ENCODE measurements around the gene KRT81. TPM values are rescaled to one million over a fixed set of nuclear protein-coding genes. Genes with fewer than 3 reads are reported as not detected.
"Not testable (repeated sequence)": the region's sequence is repeated elsewhere in the genome, so short reads cannot be mapped to it uniquely, and the experiment has no call there.

KRT81 gene
- total RNA-seq, 1 donor from 2014 or later = not detected

- Mint-ChIP-seq H3K4me3 (ENCODE audit: low read depth) (no peak overlapping the region), H3K9me3 (no peaks in the 10 kb centered on the region), H3K27ac (no peak overlapping the region), H3K4me1 (ENCODE audit: low read depth) (peaks cover 21% of the 10 kb centered on the region), H3K36me3 (ENCODE audit: low read depth) (peaks cover 8% of the 10 kb centered on the region), H3K27me3 (ENCODE audit: low read depth) (peaks cover 48% of the 10 kb centered on the region)
- intact Hi-C loops (cut with micrococcal nuclease) = no loop called here
- no peak for DNase-seq (ENCODE audit: low spot score)
Observed at GRCh38 chr12:52255926-52256583, 35.3 kb downstream of the KRT81 start.

GRCh38 chr12:52254965-52255751 lies 36.2 kb downstream of the KRT81 start:
- DNase-seq (ENCODE audit: low spot score) = no peak
- H3K4me1 Mint-ChIP-seq (ENCODE audit: low read depth) = peaks cover 18% of the 10 kb centered on the region
- intact Hi-C loops (cut with micrococcal nuclease) = no loop called here

GRCh38 chr12:52254180-52254964 lies 37.0 kb downstream of the KRT81 start:
- intact Hi-C loops (cut with micrococcal nuclease) = no loop called here
- DNase-seq (ENCODE audit: low spot score) = no peak
- no peaks in the 10 kb centered on the region for H3K9me3 Mint-ChIP-seq
- peaks cover 40% of the 10 kb centered on the region for H3K27me3 Mint-ChIP-seq (ENCODE audit: low read depth)
- peaks cover 15% of the 10 kb centered on the region for H3K36me3 Mint-ChIP-seq (ENCODE audit: low read depth)
- H3K4me3 Mint-ChIP-seq (ENCODE audit: low read depth) = no peak overlapping the region
- H3K27ac Mint-ChIP-seq = no peak overlapping the region
- peaks cover 22% of the 10 kb centered on the region for H3K4me1 Mint-ChIP-seq (ENCODE audit: low read depth)

More at GRCh38 chr12:52254965-52255751, 36.2 kb downstream of the KRT81 start:
- Mint-ChIP-seq H3K4me3 (ENCODE audit: low read depth) (no peak overlapping the region), H3K9me3 (no peaks in the 10 kb centered on the region), H3K27ac (no peak overlapping the region), H3K36me3 (ENCODE audit: low read depth) (peaks cover 8% of the 10 kb centered on the region), H3K27me3 (ENCODE audit: low read depth) (peaks cover 39% of the 10 kb centered on the region)

- Mint-ChIP-seq H3K27me3 (ENCODE audit: low read depth) (peaks cover 37% of the 10 kb centered on the region), H3K4me1 (ENCODE audit: low read depth) (peaks cover 23% of the 10 kb centered on the region)
- no peak for DNase-seq (ENCODE audit: low spot score)
Observed at GRCh38 chr12:52253391-52254179, 37.7 kb downstream of the KRT81 start.

GRCh38 chr12:52252728-52253343 lies 38.5 kb downstream of the KRT81 start:
- DNase-seq (ENCODE audit: low spot score) = no peak
- no peaks in the 10 kb centered on the region for H3K9me3 Mint-ChIP-seq
- intact Hi-C loops (cut with micrococcal nuclease) = no loop called here
- H3K36me3 Mint-ChIP-seq (ENCODE audit: low read depth) = peaks cover 16% of the 10 kb centered on the region
- H3K4me1 Mint-ChIP-seq (ENCODE audit: low read depth) = peaks cover 23% of the 10 kb centered on the region
- H3K27ac Mint-ChIP-seq = no peak overlapping the region
- H3K27me3 Mint-ChIP-seq (ENCODE audit: low read depth) = peaks cover 34% of the 10 kb centered on the region
- H3K4me3 Mint-ChIP-seq (ENCODE audit: low read depth) = no peak overlapping the region

More at GRCh38 chr12:52253391-52254179, 37.7 kb downstream of the KRT81 start:
- Mint-ChIP-seq H3K27ac (no peak overlapping the region), H3K36me3 (ENCODE audit: low read depth) (peaks cover 16% of the 10 kb centered on the region), H3K9me3 (no peaks in the 10 kb centered on the region), H3K4me3 (ENCODE audit: low read depth) (no peak overlapping the region)
- intact Hi-C loops (cut with micrococcal nuclease) = no loop called here

GRCh38 chr12:52252175-52252615 lies 39.1 kb downstream of the KRT81 start:
- peaks cover 16% of the 10 kb centered on the region for H3K36me3 Mint-ChIP-seq (ENCODE audit: low read depth)
- H3K4me3 Mint-ChIP-seq (ENCODE audit: low read depth); intact Hi-C loops (cut with micrococcal nuclease); H3K9me3 Mint-ChIP-seq; H3K27ac Mint-ChIP-seq; DNase-seq (ENCODE audit: low spot score): not testable (repeated sequence)
- H3K27me3 Mint-ChIP-seq (ENCODE audit: low read depth) = peaks cover 28% of the 10 kb centered on the region
- H3K4me1 Mint-ChIP-seq (ENCODE audit: low read depth) = peaks cover 28% of the 10 kb centered on the region

GRCh38 chr12:52251367-52252051 lies 39.8 kb downstream of the KRT81 start:
- Mint-ChIP-seq H3K4me1 (ENCODE audit: low read depth) (peaks cover 34% of the 10 kb centered on the region), H3K4me3 (ENCODE audit: low read depth) (no peak overlapping the region), H3K27ac (peak overlapping the region; percentile 74), H3K9me3 (no peaks in the 10 kb centered on the region), H3K36me3 (ENCODE audit: low read depth) (peaks cover 16% of the 10 kb centered on the region), H3K27me3 (ENCODE audit: low read depth) (peaks cover 22% of the 10 kb centered on the region)
- DNase-seq (ENCODE audit: low spot score) = no peak
- intact Hi-C loops (cut with micrococcal nuclease) = no loop called here

GRCh38 chr12:52250048-52250990 lies 41.0 kb downstream of the KRT81 start:
- peaks cover 11% of the 10 kb centered on the region for H3K27me3 Mint-ChIP-seq (ENCODE audit: low read depth)
- intact Hi-C loops (cut with micrococcal nuclease) = no loop called here
- H3K4me1 Mint-ChIP-seq (ENCODE audit: low read depth) = peaks cover 45% of the 10 kb centered on the region
- no peak for DNase-seq (ENCODE audit: low spot score)
- no peaks in the 10 kb centered on the region for H3K9me3 Mint-ChIP-seq
- peaks cover 16% of the 10 kb centered on the region for H3K36me3 Mint-ChIP-seq (ENCODE audit: low read depth)
- no peak overlapping the region for H3K27ac Mint-ChIP-seq
- H3K4me3 Mint-ChIP-seq (ENCODE audit: low read depth) = no peak overlapping the region

GRCh38 chr12:52249511-52250047 lies 41.8 kb downstream of the KRT81 start:
- DNase-seq (ENCODE audit: low spot score) = no peak
- Mint-ChIP-seq H3K27me3 (ENCODE audit: low read depth) (peaks cover 8% of the 10 kb centered on the region), H3K27ac (no peak overlapping the region), H3K4me1 (ENCODE audit: low read depth) (peaks cover 50% of the 10 kb centered on the region), H3K36me3 (ENCODE audit: low read depth) (peaks cover 16% of the 10 kb centered on the region), H3K4me3 (ENCODE audit: low read depth) (no peak overlapping the region), H3K9me3 (no peaks in the 10 kb centered on the region)
- intact Hi-C loops (cut with micrococcal nuclease) = no loop called here

GRCh38 chr12:52248541-52249461 lies 42.5 kb downstream of the KRT81 start:
- intact Hi-C loops (cut with micrococcal nuclease) = no loop called here
- peaks cover 58% of the 10 kb centered on the region for H3K4me1 Mint-ChIP-seq (ENCODE audit: low read depth)

More at GRCh38 chr12:52248541-52249461, 42.5 kb downstream of the KRT81 start:
- no peak for DNase-seq (ENCODE audit: low spot score)
- Mint-ChIP-seq H3K27me3 (ENCODE audit: low read depth) (peaks cover 8% of the 10 kb centered on the region), H3K4me3 (ENCODE audit: low read depth) (no peak overlapping the region), H3K27ac (no peak overlapping the region), H3K36me3 (ENCODE audit: low read depth) (peaks cover 16% of the 10 kb centered on the region), H3K9me3 (no peaks in the 10 kb centered on the region)
